ENCODE data around the gene TNFRSF1A.

- TF ChIP-seq CTCF (IDR thresholded peaks at IDR 0.05) = no peak
- no peak for TF ChIP-seq POLR2A (IDR thresholded peaks at IDR 0.05)
Observed at GRCh38 chr12:6318440-6318879, 23.4 kb downstream of the TNFRSF1A start.

Data from upper lobe of left lung (tissue), 4 donors.